ENCODE data around the gene RAB8B. TPM values are rescaled to one million over a fixed set of nuclear protein-coding genes. Genes with fewer than 3 reads are reported as not detected.

RAB8B gene
- total RNA-seq, 1 experiment from 2014 or later = 11.7 TPM

- intact Hi-C loops (cut with micrococcal nuclease) = no loop called here
- Mint-ChIP-seq H3K4me1 (ENCODE audit: insufficient read depth, unreplicated experiment) (no peaks in the 10 kb centered on the region), H3K9me3 (ENCODE audit: unreplicated experiment) (no peaks in the 10 kb centered on the region), H3K4me3 (ENCODE audit: unreplicated experiment) (no peak overlapping the region), H3K27ac (ENCODE audit: low read depth, unreplicated experiment) (no peak overlapping the region), H3K27me3 (ENCODE audit: insufficient read depth, unreplicated experiment) (no peaks in the 10 kb centered on the region), H3K36me3 (ENCODE audit: insufficient read depth, unreplicated experiment) (no peaks in the 10 kb centered on the region)
- ChIA-PET POLR2A (interaction anchor here (0.7 kb wide), 2 partner anchors 31 to 65 kb away, joined by 3 read pairs; no protein-coding TSS in a partner anchor), CTCF (no interaction called here)
- DNase-seq (ENCODE audit: unreplicated experiment) = no peak
- TF ChIP-seq, protein P1, sequence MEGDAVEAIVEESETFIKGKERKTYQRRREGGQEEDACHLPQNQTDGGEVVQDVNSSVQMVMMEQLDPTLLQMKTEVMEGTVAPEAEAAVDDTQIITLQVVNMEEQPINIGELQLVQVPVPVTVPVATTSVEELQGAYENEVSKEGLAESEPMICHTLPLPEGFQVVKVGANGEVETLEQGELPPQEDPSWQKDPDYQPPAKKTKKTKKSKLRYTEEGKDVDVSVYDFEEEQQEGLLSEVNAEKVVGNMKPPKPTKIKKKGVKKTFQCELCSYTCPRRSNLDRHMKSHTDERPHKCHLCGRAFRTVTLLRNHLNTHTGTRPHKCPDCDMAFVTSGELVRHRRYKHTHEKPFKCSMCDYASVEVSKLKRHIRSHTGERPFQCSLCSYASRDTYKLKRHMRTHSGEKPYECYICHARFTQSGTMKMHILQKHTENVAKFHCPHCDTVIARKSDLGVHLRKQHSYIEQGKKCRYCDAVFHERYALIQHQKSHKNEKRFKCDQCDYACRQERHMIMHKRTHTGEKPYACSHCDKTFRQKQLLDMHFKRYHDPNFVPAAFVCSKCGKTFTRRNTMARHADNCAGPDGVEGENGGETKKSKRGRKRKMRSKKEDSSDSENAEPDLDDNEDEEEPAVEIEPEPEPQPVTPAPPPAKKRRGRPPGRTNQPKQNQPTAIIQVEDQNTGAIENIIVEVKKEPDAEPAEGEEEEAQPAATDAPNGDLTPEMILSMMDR (IDR thresholded peaks at IDR 0.05; ENCODE audit: unreplicated experiment) = no peak
- BruUV-seq (replicated peaks) = no TSS peak
These were observed 37.6 kb downstream of the RAB8B start for GRCh38 chr15:63226966-63227401.

DNA sequence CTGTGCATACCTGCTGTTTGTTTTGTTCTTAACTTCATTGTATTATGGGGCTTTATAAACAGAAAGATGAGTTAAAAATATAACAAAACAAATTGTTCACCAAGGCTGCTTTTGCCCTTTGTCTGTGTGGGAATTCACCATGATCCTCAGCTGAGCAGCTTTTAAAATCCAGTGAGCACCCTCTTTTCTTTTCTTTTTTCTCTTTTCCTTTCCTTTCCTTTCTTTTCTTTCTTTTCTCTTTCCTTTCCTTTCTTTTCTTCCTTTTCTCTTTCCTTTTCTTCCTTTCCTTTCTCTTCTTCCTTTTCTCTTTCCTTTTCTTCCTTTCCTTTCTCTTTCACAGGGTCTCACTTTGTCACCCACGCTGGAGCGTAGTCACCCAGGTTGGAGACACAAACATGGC, 38.3 kb downstream of the RAB8B start:
- intact Hi-C loops (cut with micrococcal nuclease) = no loop called here
- BruUV-seq (replicated peaks) = no TSS peak
- DNase-seq (ENCODE audit: unreplicated experiment) = no peak
- TF ChIP-seq, protein P1 (IDR thresholded peaks at IDR 0.05; ENCODE audit: unreplicated experiment) = no peak
- H3K4me3 Mint-ChIP-seq (ENCODE audit: unreplicated experiment) = no peak overlapping the region
- no peaks in the 10 kb centered on the region for H3K27me3 Mint-ChIP-seq (ENCODE audit: insufficient read depth, unreplicated experiment)
- CTCF ChIA-PET = interaction anchor here (1.0 kb wide), 2 partner anchors 9 to 21 kb away, joined by 3 to 4 read pairs; no protein-coding TSS in a partner anchor
- POLR2A ChIA-PET = no interaction called here
- no peaks in the 10 kb centered on the region for H3K36me3 Mint-ChIP-seq (ENCODE audit: insufficient read depth, unreplicated experiment)
- no peaks in the 10 kb centered on the region for H3K9me3 Mint-ChIP-seq (ENCODE audit: unreplicated experiment)
- peak overlapping the region; percentile 2 for H3K27ac Mint-ChIP-seq (ENCODE audit: low read depth, unreplicated experiment)
- no peaks in the 10 kb centered on the region for H3K4me1 Mint-ChIP-seq (ENCODE audit: insufficient read depth, unreplicated experiment)

DNA sequence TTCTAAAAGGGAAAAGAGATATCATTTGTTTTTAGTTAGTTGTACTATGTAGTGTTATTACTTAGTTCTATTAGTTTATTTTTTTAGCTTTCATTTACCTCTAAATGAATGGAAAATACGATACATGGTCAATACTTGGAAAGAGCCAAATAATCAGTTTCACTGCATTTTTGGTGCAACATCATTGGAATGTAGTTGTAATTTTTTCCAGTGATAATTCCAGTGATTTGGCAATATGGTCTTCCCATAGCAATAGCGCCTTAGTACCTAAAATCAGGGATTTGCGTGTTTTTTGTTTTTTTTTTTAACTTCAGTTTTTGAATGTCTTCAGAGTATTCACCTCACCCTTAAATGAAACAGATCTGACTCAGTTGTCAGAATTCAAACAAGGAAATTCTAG, 41.8 kb downstream of the RAB8B start:
- intact Hi-C loops (cut with micrococcal nuclease) = no loop called here
- TF ChIP-seq, protein P1 (IDR thresholded peaks at IDR 0.05; ENCODE audit: unreplicated experiment) = no peak
- no peak for DNase-seq (ENCODE audit: unreplicated experiment)
- no peaks in the 10 kb centered on the region for H3K27me3 Mint-ChIP-seq (ENCODE audit: insufficient read depth, unreplicated experiment)
- ChIA-PET CTCF (interaction anchor here (0.6 to 1.3 kb wide), 3 partner anchors 184 to 1463 kb away, joined by 3 to 6 read pairs (median 3); no protein-coding TSS in a partner anchor), POLR2A (interaction anchor here (0.7 to 1.2 kb wide), 6 partner anchors 13 to 624 kb away, joined by 3 read pairs; partner anchors contain the start of gene RPS27L)
- no TSS peak for BruUV-seq (replicated peaks)
- H3K4me3 Mint-ChIP-seq (ENCODE audit: unreplicated experiment) = no peak overlapping the region
- H3K4me1 Mint-ChIP-seq (ENCODE audit: insufficient read depth, unreplicated experiment) = peaks cover 16% of the 10 kb centered on the region
- H3K36me3 Mint-ChIP-seq (ENCODE audit: insufficient read depth, unreplicated experiment) = no peaks in the 10 kb centered on the region
- H3K9me3 Mint-ChIP-seq (ENCODE audit: unreplicated experiment) = no peaks in the 10 kb centered on the region
- no peak overlapping the region for H3K27ac Mint-ChIP-seq (ENCODE audit: low read depth, unreplicated experiment)

DNA sequence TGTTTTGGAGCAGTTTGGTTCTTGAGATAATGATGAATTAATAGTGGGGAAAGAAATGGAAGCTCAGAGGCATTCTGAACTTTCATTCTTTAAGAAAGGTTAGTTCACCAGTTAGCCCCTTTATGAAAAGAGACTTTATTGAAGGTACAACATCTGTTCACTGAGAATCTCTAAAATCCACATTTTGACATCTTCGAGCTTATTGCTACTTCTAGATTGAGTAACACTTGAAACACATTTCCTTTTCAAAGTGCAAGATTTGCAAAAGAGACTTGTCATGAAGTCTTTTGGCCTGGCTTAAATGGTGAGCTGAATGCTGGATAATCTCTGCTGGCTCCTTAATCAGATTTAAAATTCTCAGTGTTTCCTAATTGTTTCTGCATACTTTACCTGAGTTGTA, 42.3 kb downstream of the RAB8B start:
- H3K4me1 Mint-ChIP-seq (ENCODE audit: insufficient read depth, unreplicated experiment) = peaks cover 16% of the 10 kb centered on the region
- no peaks in the 10 kb centered on the region for H3K27me3 Mint-ChIP-seq (ENCODE audit: insufficient read depth, unreplicated experiment)
- ChIA-PET CTCF (interaction anchor here (0.6 to 1.3 kb wide), 4 partner anchors 14 to 1463 kb away, joined by 3 to 6 read pairs (median 4); no protein-coding TSS in a partner anchor), POLR2A (interaction anchor here (0.7 to 2.0 kb wide), 5 partner anchors 13 to 625 kb away, joined by 3 to 5 read pairs (median 3); no protein-coding TSS in a partner anchor)
- DNase-seq (ENCODE audit: unreplicated experiment) = no peak
- H3K27ac Mint-ChIP-seq (ENCODE audit: low read depth, unreplicated experiment) = no peak overlapping the region
- no TSS peak for BruUV-seq (replicated peaks)
- no peaks in the 10 kb centered on the region for H3K9me3 Mint-ChIP-seq (ENCODE audit: unreplicated experiment)
- TF ChIP-seq, protein P1 (IDR thresholded peaks at IDR 0.05; ENCODE audit: unreplicated experiment) = no peak
- intact Hi-C loops (cut with micrococcal nuclease) = no loop called here
- H3K36me3 Mint-ChIP-seq (ENCODE audit: insufficient read depth, unreplicated experiment) = no peaks in the 10 kb centered on the region
- H3K4me3 Mint-ChIP-seq (ENCODE audit: unreplicated experiment) = no peak overlapping the region
